GM12801 (cell line): ENCODE measurements around the gene GNPTAB.

ENCODE experiments used
- CTCF ChIP-seq: IDR thresholded peaks from one replicate; pipeline ENCODE4 v1.5.1; 2011; ENCODE audit warnings: control low read depth; ENCODE audit not compliant: insufficient read length; ENCODE audit errors: extremely low read depth

Gene GNPTAB

GRCh38 chr12:101826766-101827368 lies 3.9 kb downstream of the GNPTAB start:
- no peak for TF ChIP-seq CTCF

GRCh38 chr12:101824831-101825230 lies 5.9 kb downstream of the GNPTAB start:
- TF ChIP-seq CTCF, result no peak

GRCh38 chr12:101823891-101824290 lies 6.9 kb downstream of the GNPTAB start:
- no peak for TF ChIP-seq CTCF

- no peak for TF ChIP-seq CTCF
Measured at GRCh38 chr12:101823039-101823438, 7.7 kb downstream of the GNPTAB start.

GRCh38 chr12:101819467-101819866 lies 11.3 kb downstream of the GNPTAB start:
- TF ChIP-seq CTCF, result no peak

GRCh38 chr12:101813117-101813516 lies 17.6 kb downstream of the GNPTAB start:
- TF ChIP-seq CTCF, result no peak

- TF ChIP-seq CTCF, result no peak
Measured at GRCh38 chr12:101809208-101809607, 21.6 kb downstream of the GNPTAB start.

GRCh38 chr12:101806265-101806664 lies 24.5 kb downstream of the GNPTAB start:
- no peak for TF ChIP-seq CTCF
